HG03457 (cell line): ENCODE measurements around the gene TANGO2.

Experiments
- ATAC-seq: cut with Tn5 transposase; IDR thresholded peaks from one replicate; pipeline ENCODE4 v1.9.1; 2021; ENCODE audit warnings: moderate number of reproducible peaks; ENCODE audit not compliant: unreplicated experiment

TANGO2 gene

DNA sequence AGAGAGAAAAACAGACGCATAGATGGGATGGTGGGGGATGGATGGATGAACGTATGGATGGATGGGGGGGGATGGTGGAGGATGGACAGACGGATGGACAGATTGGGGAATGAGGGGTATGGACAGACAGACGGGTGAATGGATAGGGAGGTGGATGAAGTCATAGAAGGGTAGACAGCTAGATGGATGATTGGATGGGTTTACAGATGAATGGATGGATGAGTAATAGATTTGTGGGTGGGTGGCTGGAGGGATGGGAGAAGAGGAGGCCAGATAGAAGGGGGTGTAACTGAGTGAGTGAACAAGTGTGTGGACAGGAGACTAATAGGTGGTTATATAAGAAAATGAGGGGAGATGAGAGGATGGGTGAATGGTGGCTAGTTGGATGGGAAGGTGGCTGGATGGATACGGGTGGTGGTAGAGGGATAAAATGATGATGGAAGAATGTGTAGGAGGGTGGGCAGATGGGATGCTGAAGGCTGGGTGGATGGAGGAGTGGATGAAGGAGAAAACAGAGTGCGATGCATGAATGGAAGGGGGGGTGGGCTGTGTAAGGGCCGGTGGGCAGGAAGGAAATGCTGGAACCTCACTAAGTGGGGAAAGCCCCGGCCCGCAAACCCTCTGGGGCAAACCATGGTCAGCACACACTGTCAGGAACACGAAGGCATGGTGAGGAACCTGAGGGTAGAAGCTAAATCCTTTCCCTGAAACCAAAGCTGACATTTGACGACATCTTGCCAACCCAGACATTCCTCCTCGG is 25.9 kb upstream of the TANGO2 start:
- ATAC-seq, result no peak

- ATAC-seq, result no peak
Measured at GRCh38 chr22:19995611-19996339, 25.1 kb upstream of the TANGO2 start.

DNA sequence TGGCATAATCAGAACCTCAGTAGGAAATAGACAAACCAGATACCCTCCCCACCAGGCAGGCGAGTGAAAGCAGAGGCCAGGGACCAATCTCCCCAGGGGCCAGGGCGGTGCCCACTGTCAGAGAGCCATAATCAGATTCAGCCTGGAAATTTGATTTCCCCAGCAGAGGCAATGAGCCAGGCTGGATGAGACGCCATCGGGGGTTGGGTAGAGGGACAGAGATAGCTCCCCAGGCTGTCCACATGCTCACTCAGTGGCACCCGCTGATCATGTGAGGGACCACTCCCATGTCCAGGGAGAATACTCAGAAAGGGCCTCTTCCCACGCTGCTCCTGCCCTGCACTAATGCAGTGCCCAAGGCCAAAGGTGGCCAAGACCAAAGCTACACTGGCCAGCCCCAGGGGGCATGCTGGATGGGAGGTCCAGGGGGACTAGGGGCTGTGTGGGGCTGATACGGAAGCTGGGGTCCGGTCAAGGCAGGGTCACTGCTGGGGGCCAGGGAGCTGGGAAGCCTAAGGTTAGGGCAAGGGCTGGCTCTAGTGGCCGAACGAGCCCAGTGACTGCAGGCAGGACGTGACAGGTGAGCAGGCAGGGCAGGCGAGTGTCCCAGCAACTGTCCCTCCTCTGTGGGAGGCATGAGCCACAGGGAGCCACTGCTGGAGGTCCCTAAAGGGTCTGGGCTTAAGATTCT is 24.1 kb upstream of the TANGO2 start:
- ATAC-seq, result no peak

- ATAC-seq, result no peak
Measured at GRCh38 chr22:19997561-19998231, 23.2 kb upstream of the TANGO2 start.

GRCh38 chr22:19998232-19998951 is 22.5 kb upstream of the TANGO2 start:
- no peak for ATAC-seq

DNA sequence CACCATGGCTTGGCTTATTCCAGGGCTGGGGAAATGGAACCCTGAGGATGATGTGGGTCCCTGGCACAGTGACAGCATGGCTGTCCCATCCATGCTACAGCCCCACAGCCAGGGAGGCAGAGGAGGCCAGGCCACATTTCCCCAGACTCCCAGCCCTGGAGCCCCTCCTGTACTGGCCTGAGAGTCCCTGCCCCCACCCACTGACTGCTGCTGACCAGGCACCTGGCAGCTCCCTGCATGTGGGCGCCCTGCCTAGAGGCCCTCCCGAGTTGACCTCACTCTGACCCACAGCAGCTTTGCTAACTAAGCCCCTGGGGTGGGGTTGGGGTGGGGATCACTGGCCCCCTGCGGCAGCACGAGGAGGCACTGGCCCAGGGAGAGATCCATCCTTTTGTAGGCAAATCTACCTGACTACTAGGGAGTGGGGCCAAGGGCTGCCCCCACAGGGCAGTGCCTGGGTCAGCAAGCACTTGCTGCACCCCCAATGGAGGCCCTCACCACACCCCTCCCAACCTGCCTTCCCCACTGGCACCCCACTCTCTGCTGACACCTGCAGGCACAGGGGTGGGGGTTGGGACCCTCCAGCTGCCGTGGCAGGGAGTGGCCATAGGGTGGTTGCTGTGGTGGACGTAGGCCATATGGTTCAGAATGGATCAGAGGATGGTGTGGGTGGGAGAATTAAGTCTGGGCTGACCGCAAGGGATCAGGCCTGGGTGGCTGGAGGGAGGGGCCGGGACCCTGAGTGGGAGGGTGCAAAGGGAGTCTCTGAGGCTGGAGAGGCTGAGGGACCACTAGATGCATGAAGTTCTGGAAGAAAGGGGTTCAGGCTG is 21.7 kb upstream of the TANGO2 start:
- ATAC-seq, result no peak

GRCh38 chr22:20000246-20001081 is 20.4 kb upstream of the TANGO2 start:
- no peak for ATAC-seq

- no peak for ATAC-seq
Measured at GRCh38 chr22:20001082-20001638, 19.8 kb upstream of the TANGO2 start.

- no peak for ATAC-seq
Measured at GRCh38 chr22:20002128-20002527, 18.8 kb upstream of the TANGO2 start.

DNA sequence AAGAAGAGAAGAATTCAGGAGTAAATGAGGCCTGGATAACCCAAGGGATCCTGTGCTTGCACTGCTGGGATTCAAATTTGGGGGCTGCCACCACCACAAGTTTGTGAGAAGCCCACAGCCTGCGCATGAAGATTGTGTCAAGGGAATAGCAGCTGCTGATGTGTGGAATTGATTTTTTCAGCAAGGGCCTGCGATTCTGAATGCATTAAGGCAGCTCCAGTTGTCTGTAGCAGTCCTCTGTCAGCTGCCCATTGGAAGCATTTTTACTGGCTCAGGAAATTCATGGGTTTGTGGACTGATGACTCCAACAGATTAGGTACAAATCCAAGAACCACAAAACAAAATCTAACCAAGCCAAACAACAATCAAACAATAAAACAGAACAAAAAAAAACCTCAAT is 18.3 kb upstream of the TANGO2 start:
- no peak for ATAC-seq

DNA sequence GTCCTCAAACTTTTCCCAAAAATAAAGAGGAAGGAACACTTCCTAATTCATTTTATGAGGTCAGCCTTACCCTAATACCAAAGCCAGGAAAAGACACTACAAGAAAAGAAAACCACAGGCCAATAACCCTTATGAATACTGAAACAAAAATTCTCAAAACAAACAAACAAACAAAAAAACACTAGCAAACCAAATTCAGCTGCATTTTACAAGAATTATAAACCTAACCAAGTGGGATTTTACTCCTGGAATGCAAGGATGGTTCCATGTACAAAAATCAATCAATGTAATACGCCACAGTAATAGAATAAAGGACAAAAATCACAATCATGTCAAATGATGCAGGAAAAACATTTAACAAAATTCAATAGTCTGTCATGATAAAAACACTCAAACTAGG is 17.6 kb upstream of the TANGO2 start:
- no peak for ATAC-seq

DNA sequence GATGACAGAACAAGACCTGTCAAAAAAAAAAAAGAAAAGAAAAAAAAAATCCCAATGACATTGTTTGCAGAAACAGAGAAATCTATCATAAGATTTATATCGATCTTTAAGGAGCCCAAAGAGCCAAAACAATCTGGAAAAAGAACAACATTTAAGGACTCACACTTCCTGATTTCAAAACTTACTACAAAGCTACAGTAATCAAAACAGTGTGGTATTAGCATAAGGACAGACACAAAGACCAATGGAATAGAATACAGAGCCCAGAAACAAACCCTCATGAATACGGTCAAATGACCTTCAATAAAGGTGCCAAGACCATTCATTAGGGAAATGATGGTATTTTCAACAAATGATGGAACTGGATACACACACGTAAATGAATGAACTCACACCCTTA is 16.4 kb upstream of the TANGO2 start:
- ATAC-seq, result no peak

GRCh38 chr22:20008221-20008995 is 12.5 kb upstream of the TANGO2 start:
- no peak for ATAC-seq

DNA sequence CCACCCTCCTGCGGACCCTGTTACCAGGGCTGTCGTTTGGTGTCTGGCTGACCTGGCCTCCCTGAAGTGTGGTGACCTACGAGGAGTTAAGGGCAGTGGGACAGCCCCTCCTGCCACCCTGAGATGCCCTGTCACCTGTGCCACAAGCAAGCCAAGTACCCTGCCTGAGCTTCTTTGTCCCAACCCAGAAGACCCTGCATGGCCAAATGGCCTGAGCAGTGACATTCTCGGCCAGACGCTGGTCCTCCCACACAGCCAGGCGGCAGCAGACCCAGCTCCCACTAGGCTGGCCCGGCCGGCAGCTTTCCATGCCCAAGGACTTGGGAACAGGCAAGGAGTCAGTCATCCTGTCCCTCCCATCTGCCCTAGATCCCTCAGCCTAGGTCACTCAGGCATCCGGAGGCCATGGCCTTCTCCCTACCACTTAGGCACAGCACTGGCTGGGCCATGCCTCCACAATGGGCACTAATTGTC is 11.9 kb upstream of the TANGO2 start:
- no peak for ATAC-seq

- ATAC-seq, result no peak
Measured at GRCh38 chr22:20009582-20010306, 11.2 kb upstream of the TANGO2 start.

- ATAC-seq, result no peak
Measured at GRCh38 chr22:20010307-20011122, 10.4 kb upstream of the TANGO2 start.
